ENCODE results near the gene CYP11A1.

CYP11A1 gene

GRCh38 chr15:74335396-74335795 lies 32.0 kb downstream of the CYP11A1 start:
- Histone ChIP-seq H3K36me3 (ENCODE audit: control insufficient read depth, low read depth, low read length) (no peaks in the 10 kb centered on the region), H3K27ac (ENCODE audit: low read length) (no peak overlapping the region), H3K9me3 (ENCODE audit: control insufficient read depth, low read depth, low read length) (no peaks in the 10 kb centered on the region), H3K9ac (ENCODE audit: low read length) (no peak overlapping the region), H3K4me3 (ENCODE audit: low read length) (no peak overlapping the region), H3K4me1 (ENCODE audit: control insufficient read depth, low read depth, low read length) (no peaks in the 10 kb centered on the region), H3K27me3 (ENCODE audit: control insufficient read depth, insufficient read depth, low read length) (no peaks in the 10 kb centered on the region)

- Histone ChIP-seq H3K4me3 (ENCODE audit: low read length) (no peak overlapping the region), H3K27ac (ENCODE audit: low read length) (no peak overlapping the region), H3K9me3 (ENCODE audit: control insufficient read depth, low read depth, low read length) (no peaks in the 10 kb centered on the region), H3K36me3 (ENCODE audit: control insufficient read depth, low read depth, low read length) (no peaks in the 10 kb centered on the region), H3K27me3 (ENCODE audit: control insufficient read depth, insufficient read depth, low read length) (no peaks in the 10 kb centered on the region), H3K9ac (ENCODE audit: low read length) (no peak overlapping the region), H3K4me1 (ENCODE audit: control insufficient read depth, low read depth, low read length) (no peaks in the 10 kb centered on the region)
These were observed 33.3 kb downstream of the CYP11A1 start for GRCh38 chr15:74334127-74334526.

- H3K27me3 ChIP-seq (ENCODE audit: control insufficient read depth, insufficient read depth, low read length), result no peaks in the 10 kb centered on the region
- no peak overlapping the region for H3K4me3 ChIP-seq (ENCODE audit: low read length)
- no peak overlapping the region for H3K27ac ChIP-seq (ENCODE audit: low read length)
- H3K4me1 ChIP-seq (ENCODE audit: control insufficient read depth, low read depth, low read length), result no peaks in the 10 kb centered on the region
- H3K9ac ChIP-seq (ENCODE audit: low read length), result no peak overlapping the region
- no peaks in the 10 kb centered on the region for H3K9me3 ChIP-seq (ENCODE audit: control insufficient read depth, low read depth, low read length)
- H3K36me3 ChIP-seq (ENCODE audit: control insufficient read depth, low read depth, low read length), result no peaks in the 10 kb centered on the region
These were observed 33.8 kb downstream of the CYP11A1 start for GRCh38 chr15:74333662-74334061.

GRCh38 chr15:74333093-74333492 lies 34.4 kb downstream of the CYP11A1 start:
- Histone ChIP-seq H3K36me3 (ENCODE audit: control insufficient read depth, low read depth, low read length) (no peaks in the 10 kb centered on the region), H3K27ac (ENCODE audit: low read length) (no peak overlapping the region), H3K27me3 (ENCODE audit: control insufficient read depth, insufficient read depth, low read length) (no peaks in the 10 kb centered on the region), H3K9me3 (ENCODE audit: control insufficient read depth, low read depth, low read length) (no peaks in the 10 kb centered on the region), H3K4me1 (ENCODE audit: control insufficient read depth, low read depth, low read length) (no peaks in the 10 kb centered on the region), H3K4me3 (ENCODE audit: low read length) (no peak overlapping the region), H3K9ac (ENCODE audit: low read length) (no peak overlapping the region)

- H3K4me3 ChIP-seq (ENCODE audit: low read length), result no peak overlapping the region
- no peaks in the 10 kb centered on the region for H3K27me3 ChIP-seq (ENCODE audit: control insufficient read depth, insufficient read depth, low read length)
- no peaks in the 10 kb centered on the region for H3K9me3 ChIP-seq (ENCODE audit: control insufficient read depth, low read depth, low read length)
These were observed 34.8 kb downstream of the CYP11A1 start for GRCh38 chr15:74332611-74333010.

GRCh38 chr15:74332011-74332410 lies 35.4 kb downstream of the CYP11A1 start:
- no peak overlapping the region for H3K27ac ChIP-seq (ENCODE audit: low read length)
- H3K9ac ChIP-seq (ENCODE audit: low read length), result no peak overlapping the region
- H3K27me3 ChIP-seq (ENCODE audit: control insufficient read depth, insufficient read depth, low read length), result no peaks in the 10 kb centered on the region
- no peak overlapping the region for H3K4me3 ChIP-seq (ENCODE audit: low read length)
- no peaks in the 10 kb centered on the region for H3K9me3 ChIP-seq (ENCODE audit: control insufficient read depth, low read depth, low read length)
- no peaks in the 10 kb centered on the region for H3K36me3 ChIP-seq (ENCODE audit: control insufficient read depth, low read depth, low read length)
- H3K4me1 ChIP-seq (ENCODE audit: control insufficient read depth, low read depth, low read length), result no peaks in the 10 kb centered on the region

More at GRCh38 chr15:74332611-74333010, 34.8 kb downstream of the CYP11A1 start:
- no peaks in the 10 kb centered on the region for H3K4me1 ChIP-seq (ENCODE audit: control insufficient read depth, low read depth, low read length)
- H3K27ac ChIP-seq (ENCODE audit: low read length), result no peak overlapping the region
- H3K9ac ChIP-seq (ENCODE audit: low read length), result no peak overlapping the region
- H3K36me3 ChIP-seq (ENCODE audit: control insufficient read depth, low read depth, low read length), result no peaks in the 10 kb centered on the region

- no peaks in the 10 kb centered on the region for H3K9me3 ChIP-seq (ENCODE audit: control insufficient read depth, low read depth, low read length)
- no peaks in the 10 kb centered on the region for H3K27me3 ChIP-seq (ENCODE audit: control insufficient read depth, insufficient read depth, low read length)
- H3K36me3 ChIP-seq (ENCODE audit: control insufficient read depth, low read depth, low read length), result no peaks in the 10 kb centered on the region
- no peak overlapping the region for H3K9ac ChIP-seq (ENCODE audit: low read length)
- no peak overlapping the region for H3K27ac ChIP-seq (ENCODE audit: low read length)
- H3K4me1 ChIP-seq (ENCODE audit: control insufficient read depth, low read depth, low read length), result peaks cover 6% of the 10 kb centered on the region
- no peak overlapping the region for H3K4me3 ChIP-seq (ENCODE audit: low read length)
These were observed 36.5 kb downstream of the CYP11A1 start for GRCh38 chr15:74330861-74331408.

- Histone ChIP-seq H3K36me3 (ENCODE audit: control insufficient read depth, low read depth, low read length) (no peaks in the 10 kb centered on the region), H3K9ac (ENCODE audit: low read length) (no peak overlapping the region), H3K27me3 (ENCODE audit: control insufficient read depth, insufficient read depth, low read length) (no peaks in the 10 kb centered on the region), H3K27ac (ENCODE audit: low read length) (no peak overlapping the region), H3K9me3 (ENCODE audit: control insufficient read depth, low read depth, low read length) (no peaks in the 10 kb centered on the region), H3K4me3 (ENCODE audit: low read length) (no peak overlapping the region), H3K4me1 (ENCODE audit: control insufficient read depth, low read depth, low read length) (peaks cover 6% of the 10 kb centered on the region)
These were observed 39.0 kb downstream of the CYP11A1 start for GRCh38 chr15:74328331-74329056.

GRCh38 chr15:74327756-74328155 lies 39.7 kb downstream of the CYP11A1 start:
- H3K27me3 ChIP-seq (ENCODE audit: control insufficient read depth, insufficient read depth, low read length), result no peaks in the 10 kb centered on the region
- H3K36me3 ChIP-seq (ENCODE audit: control insufficient read depth, low read depth, low read length), result no peaks in the 10 kb centered on the region

GRCh38 chr15:74326746-74327145 lies 40.7 kb downstream of the CYP11A1 start:
- H3K4me1 ChIP-seq (ENCODE audit: control insufficient read depth, low read depth, low read length), result peaks cover 6% of the 10 kb centered on the region
- no peak overlapping the region for H3K4me3 ChIP-seq (ENCODE audit: low read length)
- no peak overlapping the region for H3K9ac ChIP-seq (ENCODE audit: low read length)
- H3K27ac ChIP-seq (ENCODE audit: low read length), result no peak overlapping the region
- H3K27me3 ChIP-seq (ENCODE audit: control insufficient read depth, insufficient read depth, low read length), result no peaks in the 10 kb centered on the region
- H3K36me3 ChIP-seq (ENCODE audit: control insufficient read depth, low read depth, low read length), result no peaks in the 10 kb centered on the region
- H3K9me3 ChIP-seq (ENCODE audit: control insufficient read depth, low read depth, low read length), result no peaks in the 10 kb centered on the region

More at GRCh38 chr15:74327756-74328155, 39.7 kb downstream of the CYP11A1 start:
- Histone ChIP-seq H3K9ac (ENCODE audit: low read length) (no peak overlapping the region), H3K4me3 (ENCODE audit: low read length) (no peak overlapping the region), H3K9me3 (ENCODE audit: control insufficient read depth, low read depth, low read length) (no peaks in the 10 kb centered on the region), H3K27ac (ENCODE audit: low read length) (no peak overlapping the region), H3K4me1 (ENCODE audit: control insufficient read depth, low read depth, low read length) (peaks cover 6% of the 10 kb centered on the region)

- Histone ChIP-seq H3K9me3 (ENCODE audit: control insufficient read depth, low read depth, low read length) (no peaks in the 10 kb centered on the region), H3K36me3 (ENCODE audit: control insufficient read depth, low read depth, low read length) (no peaks in the 10 kb centered on the region), H3K27ac (ENCODE audit: low read length) (no peak overlapping the region), H3K4me3 (ENCODE audit: low read length) (no peak overlapping the region), H3K27me3 (ENCODE audit: control insufficient read depth, insufficient read depth, low read length) (no peaks in the 10 kb centered on the region), H3K4me1 (ENCODE audit: control insufficient read depth, low read depth, low read length) (peaks cover 13% of the 10 kb centered on the region), H3K9ac (ENCODE audit: low read length) (no peak overlapping the region)
These were observed 42.7 kb downstream of the CYP11A1 start for GRCh38 chr15:74324714-74325113.

- Histone ChIP-seq H3K9ac (ENCODE audit: low read length) (no peak overlapping the region), H3K4me1 (ENCODE audit: control insufficient read depth, low read depth, low read length) (peaks cover 25% of the 10 kb centered on the region), H3K36me3 (ENCODE audit: control insufficient read depth, low read depth, low read length) (no peaks in the 10 kb centered on the region), H3K9me3 (ENCODE audit: control insufficient read depth, low read depth, low read length) (no peaks in the 10 kb centered on the region), H3K27me3 (ENCODE audit: control insufficient read depth, insufficient read depth, low read length) (no peaks in the 10 kb centered on the region), H3K4me3 (ENCODE audit: low read length) (no peak overlapping the region), H3K27ac (ENCODE audit: low read length) (no peak overlapping the region)
These were observed 44.8 kb downstream of the CYP11A1 start for GRCh38 chr15:74322558-74323180.

Data from iPS-18a (cell line).